HG02943 (cell line): ENCODE measurements around the gene MARS2.
"Not testable (repeated sequence)": the region's sequence is repeated elsewhere in the genome, so short reads cannot be mapped to it uniquely, and the experiment has no call there.

Experiments used
- ATAC-seq: cut with Tn5 transposase; IDR thresholded peaks from one replicate; pipeline ENCODE4 v1.9.1; 2021; ENCODE audit warnings: mild to moderate bottlenecking, low read depth, moderate library complexity; ENCODE audit not compliant: unreplicated experiment

Gene MARS2

GRCh38 chr2:197705912-197706838 is 1.0 kb downstream of the MARS2 start:
- no peak for ATAC-seq

GRCh38 chr2:197706839-197707207 is 1.7 kb downstream of the MARS2 start:
- no peak for ATAC-seq

DNA sequence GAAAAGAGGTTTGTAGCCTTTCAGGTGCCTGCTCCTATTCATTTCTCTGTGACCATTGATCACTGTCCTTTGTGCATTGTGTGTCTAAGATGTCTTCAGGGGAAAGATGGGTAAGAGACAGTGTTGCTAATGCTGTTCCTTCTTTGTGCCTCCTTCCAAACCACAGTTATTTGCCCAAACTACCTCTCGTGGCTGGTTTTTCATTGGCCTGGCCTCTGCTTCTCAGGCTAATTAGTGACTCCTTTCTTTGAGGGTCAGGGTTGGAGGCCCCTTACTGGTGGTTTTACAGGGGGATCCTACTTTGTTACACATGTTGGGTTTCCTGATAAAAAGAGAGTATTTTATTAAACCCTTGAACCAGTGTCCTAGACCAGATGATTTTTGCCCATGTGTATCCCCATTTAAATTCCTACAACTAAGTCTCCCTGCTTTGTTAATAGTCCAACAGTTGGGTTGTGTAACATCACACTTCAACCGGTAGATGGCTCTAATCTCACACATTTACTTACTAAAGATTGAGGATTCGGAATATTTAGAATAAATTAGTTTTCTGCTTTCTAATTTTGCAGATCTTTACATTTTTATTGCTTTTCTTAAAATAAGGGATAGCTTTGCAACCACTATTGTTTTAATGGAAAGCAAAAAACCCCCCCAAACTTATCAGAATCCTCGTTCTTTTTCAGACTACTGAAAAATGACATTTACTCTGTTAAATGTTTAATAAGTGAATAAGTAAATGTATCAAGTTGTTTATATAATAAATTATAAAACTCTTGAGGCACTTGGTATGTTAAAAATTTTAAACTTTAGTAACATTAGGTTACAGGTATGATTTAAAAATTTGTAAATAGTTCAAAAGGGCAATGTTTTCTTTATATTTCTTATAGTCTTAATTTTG is 2.4 kb downstream of the MARS2 start:
- ATAC-seq, result no peak

- no peak for ATAC-seq
Observed at GRCh38 chr2:197708331-197708730, 3.2 kb downstream of the MARS2 start.

- not testable (repeated sequence) for ATAC-seq
Observed at GRCh38 chr2:197709140-197709539, 4.0 kb downstream of the MARS2 start.

- peak; percentile 66 for ATAC-seq
Observed at GRCh38 chr2:197710424-197711042, 5.4 kb downstream of the MARS2 start.

- ATAC-seq, result no peak
Observed at GRCh38 chr2:197711578-197711977, 6.4 kb downstream of the MARS2 start.

- no peak for ATAC-seq
Observed at GRCh38 chr2:197713271-197713670, 8.1 kb downstream of the MARS2 start.

GRCh38 chr2:197717863-197718262 is 12.7 kb downstream of the MARS2 start:
- ATAC-seq, result no peak

DNA sequence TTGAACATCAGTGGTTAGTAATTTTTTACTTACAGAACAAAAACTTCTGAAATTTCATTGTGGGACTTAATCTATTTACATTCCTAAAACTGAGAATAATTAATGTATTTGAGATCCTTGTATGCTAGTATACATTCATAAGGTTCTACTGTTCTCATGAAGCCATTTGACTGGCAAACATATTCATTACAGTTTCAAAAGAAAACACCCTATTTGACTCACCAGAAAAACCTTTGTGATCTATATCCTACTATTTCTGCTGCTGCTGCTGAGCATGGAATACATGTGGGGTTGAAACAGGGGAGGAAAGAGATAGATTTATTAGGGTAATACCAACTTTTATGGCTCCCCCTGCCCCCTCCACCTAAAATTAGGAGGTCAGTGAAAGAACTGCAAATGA is 21.8 kb downstream of the MARS2 start:
- ATAC-seq, result no peak

GRCh38 chr2:197728555-197729544 is 23.7 kb downstream of the MARS2 start:
- not testable (repeated sequence) for ATAC-seq

GRCh38 chr2:197740200-197740599 is 35.0 kb downstream of the MARS2 start:
- no peak for ATAC-seq
